Measurements from ENCODE around the gene TTC31. TPM values are rescaled to one million over a fixed set of nuclear protein-coding genes. Genes with fewer than 3 reads are reported as not detected.

Gene TTC31
- total RNA-seq, 1 donor from 2014 or later = 16.3 TPM

- no peak for DNase-seq (ENCODE audit: low read depth)
Observed at GRCh38 chr2:74524955-74525716, 42.3 kb downstream of the TTC31 start.

GRCh38 chr2:74525717-74526648 lies 43.1 kb downstream of the TTC31 start, which contains the start of gene DQX1:
TSS of gene DQX1 (minus strand) at chr2:74526231. CDS start at chr2:74525729, 502 bp downstream.
- DNase-seq (ENCODE audit: low read depth) = no peak

- DNase-seq (ENCODE audit: low read depth) = no peak
Observed at GRCh38 chr2:74526649-74527230, 43.9 kb downstream of the TTC31 start.

GRCh38 chr2:74527741-74528140 lies 44.9 kb downstream of the TTC31 start:
- DNase-seq (ENCODE audit: low read depth) = no peak

GRCh38 chr2:74528600-74529356 lies 45.9 kb downstream of the TTC31 start:
- DNase-seq (ENCODE audit: low read depth) = no peak

GRCh38 chr2:74529357-74530238 lies 46.7 kb downstream of the TTC31 start, which contains the start of the genes AUP1 and HTRA2:
TSS of gene AUP1 (minus strand) at chr2:74529706. CDS start at chr2:74529629, 77 bp downstream.
TSS of gene HTRA2 (plus strand) at chr2:74529933. CDS start at chr2:74530007, 74 bp downstream.
- peak; percentile 100 for DNase-seq (ENCODE audit: low read depth)

GRCh38 chr2:74530239-74531187 lies 47.6 kb downstream of the TTC31 start:
- peak; percentile 72 for DNase-seq (ENCODE audit: low read depth)

GRCh38 chr2:74531666-74532065 lies 48.8 kb downstream of the TTC31 start:
- DNase-seq (ENCODE audit: low read depth) = no peak

GRCh38 chr2:74532222-74532621 lies 49.3 kb downstream of the TTC31 start:
- DNase-seq (ENCODE audit: low read depth) = peak; percentile 41

- DNase-seq (ENCODE audit: low read depth) = no peak
Observed at GRCh38 chr2:74533464-74533863, 50.6 kb downstream of the TTC31 start.

- DNase-seq (ENCODE audit: low read depth) = no peak
Observed at GRCh38 chr2:74534411-74534810, 51.5 kb downstream of the TTC31 start.

GRCh38 chr2:74535440-74535965 lies 52.6 kb downstream of the TTC31 start:
- no peak for DNase-seq (ENCODE audit: low read depth)

- no peak for DNase-seq (ENCODE audit: low read depth)
Observed at GRCh38 chr2:74536166-74536950, 53.5 kb downstream of the TTC31 start.

- no peak for DNase-seq (ENCODE audit: low read depth)
Observed at GRCh38 chr2:74537140-74537539, 54.3 kb downstream of the TTC31 start.

- DNase-seq (ENCODE audit: low read depth) = no peak
Observed at GRCh38 chr2:74538881-74539339, 56.0 kb downstream of the TTC31 start.

- DNase-seq (ENCODE audit: low read depth) = no peak
Observed at GRCh38 chr2:74540291-74540690, 57.4 kb downstream of the TTC31 start.

GRCh38 chr2:74542978-74543377 lies 60.1 kb downstream of the TTC31 start:
- DNase-seq (ENCODE audit: low read depth) = no peak

All from myocyte (in vitro differentiated cells).